Stimulated activated CD8-positive, alpha-beta memory T cell treated with anti-CD3 and anti-CD28 coated beads, Interleukin-15, amount 100 ng/mL, for 4 hours (primary cell): Measurements from ENCODE around the gene NUMA1.

Experiments
- DNase-seq, 2 donors: peaks; one replicate each; pipeline ENCODE4 v3.0.0-alpha.2; 2020; ENCODE audit warnings: low read depth in 2 of 2

Gene NUMA1

DNA sequence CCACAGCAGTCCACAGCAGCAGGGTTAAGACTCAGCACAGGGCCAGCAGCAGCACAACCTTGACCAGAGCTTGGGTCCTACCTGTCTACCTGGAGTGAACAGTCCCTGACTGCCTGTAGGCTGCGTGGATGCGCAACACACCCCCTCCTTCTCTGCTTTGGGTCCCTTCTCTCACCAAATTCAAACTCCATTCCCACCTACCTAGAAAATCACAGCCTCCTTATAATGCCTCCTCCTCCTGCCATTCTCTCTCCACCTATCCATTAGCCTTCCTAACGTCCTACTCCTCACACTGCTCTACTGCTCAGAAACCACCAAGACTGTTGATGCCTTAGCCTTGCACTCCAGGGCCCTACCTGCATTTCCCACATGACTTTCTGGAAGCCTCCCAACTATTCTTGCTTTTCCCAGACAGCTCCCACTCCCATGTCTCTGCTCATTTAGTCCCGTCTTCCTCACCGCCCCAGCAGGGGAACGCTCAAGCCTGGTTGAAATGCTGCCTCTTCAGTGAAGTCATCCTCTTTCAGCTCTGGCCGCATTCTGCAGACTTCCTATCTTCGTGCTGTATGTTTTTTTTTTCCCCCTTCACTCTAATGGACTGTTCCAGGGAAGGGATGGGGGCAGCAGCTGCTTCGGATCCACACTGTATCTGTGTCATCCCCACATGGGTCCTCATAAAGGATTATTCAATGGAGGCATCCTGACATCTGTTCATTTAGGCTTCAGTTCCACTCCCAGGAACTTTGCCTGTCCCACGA lies 78.3 kb downstream of the NUMA1 start:
- no peak for DNase-seq

GRCh38 chr11:72001285-72001684 lies 79.1 kb downstream of the NUMA1 start:
- DNase-seq = no peak

DNA sequence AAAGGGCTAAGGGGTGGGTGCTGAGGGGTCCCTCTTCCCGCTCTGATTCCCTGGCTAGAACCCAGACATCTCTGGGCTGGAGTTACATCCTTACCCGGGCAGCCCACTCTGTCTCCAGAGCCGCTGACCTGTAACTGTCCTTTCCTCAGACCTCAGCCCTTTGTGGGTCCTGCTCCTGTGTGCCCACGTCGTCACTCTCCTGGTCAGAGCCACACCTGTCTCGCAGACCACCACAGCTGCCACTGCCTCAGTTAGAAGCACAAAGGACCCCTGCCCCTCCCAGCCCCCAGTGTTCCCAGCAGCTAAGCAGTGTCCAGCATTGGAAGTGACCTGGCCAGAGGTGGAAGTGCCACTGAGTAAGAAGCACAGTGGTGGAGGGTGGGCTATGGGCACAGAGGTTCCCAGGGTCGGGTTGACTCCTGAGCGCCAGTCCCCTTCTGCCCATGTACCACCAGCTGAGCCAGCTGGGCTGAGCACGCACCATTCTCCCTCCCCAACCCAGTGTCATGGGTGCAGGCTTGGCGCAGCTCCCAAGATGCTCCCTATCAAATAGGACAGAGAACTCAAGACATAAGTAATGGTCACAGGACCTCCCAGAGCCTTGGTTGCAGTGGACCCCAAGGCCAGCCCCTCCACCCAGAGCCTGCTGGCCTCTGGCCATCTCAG lies 80.0 kb downstream of the NUMA1 start:
- DNase-seq = no peak

DNA sequence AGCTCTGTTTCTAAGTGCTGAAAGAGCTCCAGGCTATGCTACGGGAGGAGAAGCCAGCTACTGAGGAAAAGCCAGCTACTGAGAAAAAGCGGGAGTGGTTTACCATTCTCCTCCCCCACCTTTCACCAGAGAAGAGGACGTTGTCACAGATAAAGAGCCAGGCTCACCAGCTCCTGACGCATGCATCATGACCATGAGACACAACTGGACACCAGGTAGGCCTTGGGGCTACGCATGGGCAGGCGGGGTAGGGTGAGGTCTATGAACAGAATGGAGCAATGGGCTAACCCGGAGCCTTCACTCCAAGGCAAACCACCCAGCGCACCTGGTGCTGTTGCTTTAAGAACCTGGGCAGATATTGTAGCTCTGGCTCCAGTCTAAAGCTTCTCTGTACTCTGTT lies 80.5 kb downstream of the NUMA1 start:
- no peak for DNase-seq

GRCh38 chr11:71999362-71999761 lies 81.0 kb downstream of the NUMA1 start:
- DNase-seq = no peak

GRCh38 chr11:71998649-71999310 lies 81.6 kb downstream of the NUMA1 start, which contains the start of gene IL18BP:
Gene IL18BP (plus strand): TSS chr11:71998909. CDS start chr11:71999985, 1,076 bp downstream.
- no peak for DNase-seq

GRCh38 chr11:71998061-71998460 lies 82.3 kb downstream of the NUMA1 start:
- DNase-seq = no peak

DNA sequence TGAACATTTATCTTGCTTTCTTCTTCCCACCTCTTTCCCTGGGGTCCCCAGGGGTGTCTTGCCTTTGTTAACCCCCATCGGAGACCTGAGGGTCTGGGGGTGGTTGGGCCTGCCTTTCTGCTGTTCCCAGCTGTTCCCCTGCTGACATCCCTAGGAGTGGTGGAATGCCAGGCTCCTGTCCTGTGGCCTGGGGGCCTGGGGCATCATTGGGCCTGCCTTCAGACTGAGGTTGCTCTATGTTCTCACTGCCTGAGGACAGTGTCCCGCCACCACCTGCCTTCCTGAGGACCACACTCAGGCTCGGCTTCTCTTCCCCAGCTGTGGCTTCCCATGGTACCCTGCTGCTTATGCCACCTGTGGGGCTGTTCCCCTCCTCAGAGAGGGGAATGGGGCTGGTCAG lies 82.7 kb downstream of the NUMA1 start:
- DNase-seq = no peak

GRCh38 chr11:71996946-71997345 lies 83.4 kb downstream of the NUMA1 start:
- DNase-seq = no peak

- DNase-seq = no peak
These were observed 83.8 kb downstream of the NUMA1 start for GRCh38 chr11:71996517-71996916.

DNA sequence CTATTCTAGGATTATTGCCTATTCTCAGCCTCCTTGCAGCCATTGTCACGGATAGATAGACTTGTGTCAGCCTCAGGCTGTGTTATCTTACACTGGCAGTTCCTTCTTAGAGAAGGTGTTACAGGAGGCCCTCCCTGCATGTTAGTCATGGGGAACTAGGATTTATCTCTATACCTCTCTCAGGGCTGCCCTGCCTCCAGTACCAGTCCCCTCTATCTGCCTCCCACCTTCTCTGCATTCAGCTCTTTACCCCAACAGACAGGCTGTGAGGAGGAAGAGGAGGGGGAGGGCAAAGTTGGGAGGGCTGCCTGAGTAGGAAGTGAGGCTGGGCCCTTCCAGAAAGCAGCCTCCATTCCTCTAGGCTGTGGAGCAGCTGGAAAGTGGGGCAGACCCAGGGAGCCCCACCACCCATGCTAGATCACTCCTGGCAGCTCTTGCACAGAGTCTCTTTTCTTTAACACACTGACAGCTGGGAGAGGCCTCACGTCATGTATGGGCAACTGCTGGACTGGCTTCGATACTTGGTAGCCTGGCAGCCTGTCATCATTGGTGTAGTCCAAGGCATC lies 84.5 kb downstream of the NUMA1 start:
- no peak for DNase-seq

GRCh38 chr11:71994786-71995185 lies 85.6 kb downstream of the NUMA1 start:
- DNase-seq = no peak

GRCh38 chr11:71992136-71992730 lies 88.1 kb downstream of the NUMA1 start:
- no peak for DNase-seq

GRCh38 chr11:71991494-71991893 lies 88.8 kb downstream of the NUMA1 start:
- no peak for DNase-seq

GRCh38 chr11:71990701-71991100 lies 89.6 kb downstream of the NUMA1 start:
- DNase-seq = no peak

GRCh38 chr11:71988050-71988449 lies 92.3 kb downstream of the NUMA1 start:
- DNase-seq = no peak

DNA sequence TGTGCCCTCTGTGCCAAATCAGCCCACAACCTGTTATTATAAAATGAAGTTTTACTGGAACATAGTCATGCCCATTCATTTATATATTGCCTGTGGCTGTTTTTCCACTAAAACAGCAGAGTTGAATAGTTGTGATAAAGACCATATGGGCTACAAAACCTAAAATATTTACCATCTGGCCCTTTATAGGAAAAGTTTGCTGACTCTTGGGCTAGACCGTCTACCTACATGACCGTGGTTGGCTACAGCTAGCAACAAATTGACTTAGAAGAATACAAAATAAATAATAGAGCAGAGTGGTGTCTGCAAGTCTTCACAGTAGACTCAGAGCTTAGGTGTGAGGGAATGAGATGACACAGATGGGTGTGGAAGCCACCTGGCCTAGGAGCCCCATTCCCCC lies 92.8 kb downstream of the NUMA1 start:
- no peak for DNase-seq

GRCh38 chr11:71986131-71986530 lies 94.2 kb downstream of the NUMA1 start:
- DNase-seq = no peak

- no peak for DNase-seq
These were observed 100.7 kb downstream of the NUMA1 start for GRCh38 chr11:71979602-71980001.

DNA sequence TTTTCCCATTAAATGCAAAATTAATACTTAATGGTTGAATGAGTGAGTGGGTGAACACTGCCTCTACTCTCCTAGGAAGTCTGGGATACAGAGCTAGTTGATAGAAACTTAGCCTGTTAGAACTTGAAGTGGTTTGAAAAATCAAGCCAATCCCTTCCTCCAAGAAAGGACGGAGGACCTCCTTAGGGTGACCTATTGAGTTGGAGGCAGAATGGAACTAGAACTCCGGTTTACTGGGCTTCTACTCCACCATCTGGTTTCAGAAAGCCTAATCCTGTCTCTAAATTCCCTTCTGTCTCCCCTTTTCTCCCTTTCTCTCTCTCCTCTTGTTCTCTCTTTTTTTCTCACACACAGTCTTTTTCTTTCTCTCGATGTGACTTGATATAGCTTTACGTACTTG lies 101.2 kb downstream of the NUMA1 start:
- no peak for DNase-seq

GRCh38 chr11:71977743-71978418 lies 102.5 kb downstream of the NUMA1 start:
- DNase-seq = no peak

DNA sequence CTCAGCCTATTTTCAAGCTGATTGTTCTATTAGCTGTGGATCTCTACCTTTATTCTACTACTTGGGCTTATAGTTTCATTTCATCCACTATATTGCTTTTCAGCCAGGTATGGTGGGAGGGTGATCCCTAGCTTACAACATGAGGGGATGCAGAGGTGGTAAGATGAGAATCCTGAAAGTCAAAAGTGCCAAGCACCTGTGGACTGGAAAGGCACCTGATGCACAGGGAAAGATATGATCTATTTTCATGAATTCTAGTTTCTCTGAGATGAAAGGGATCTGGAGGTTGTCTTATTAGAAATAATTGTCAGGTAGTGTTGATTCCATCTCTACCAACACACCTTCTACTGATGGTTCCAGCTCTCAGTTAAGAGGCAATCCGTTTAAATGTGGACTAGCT lies 103.3 kb downstream of the NUMA1 start:
- DNase-seq = no peak
